Cerebellar nuclear complex (tissue), 1 donor: ENCODE results near the gene CCNH.

Experiments
- DNase-seq, 2 experiments: peaks; one replicate each; lab custom pipeline; 2025; lab: John Stamatoyannopoulos, UW

CCNH gene

DNA sequence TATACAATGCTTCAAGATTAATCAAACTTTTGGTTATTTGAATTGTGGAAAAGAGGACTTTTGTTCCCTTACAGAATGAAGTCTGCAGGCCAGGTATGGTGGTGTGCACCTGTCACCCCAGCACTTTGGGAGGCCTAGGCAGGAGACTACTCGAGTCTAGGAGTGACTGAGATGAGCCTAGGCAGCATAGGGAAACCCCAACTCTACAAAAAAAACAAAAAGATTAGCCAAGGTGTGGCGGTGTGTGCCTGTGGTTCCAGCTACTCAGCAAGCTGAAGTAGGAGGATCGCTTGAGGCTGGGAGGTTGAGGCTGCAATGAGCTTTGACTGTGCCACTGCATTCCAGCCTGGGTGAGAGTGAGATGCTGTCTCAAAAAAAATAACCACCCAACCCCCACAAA is 9.3 kb downstream of the CCNH start:
- no peak for DNase-seq

DNA sequence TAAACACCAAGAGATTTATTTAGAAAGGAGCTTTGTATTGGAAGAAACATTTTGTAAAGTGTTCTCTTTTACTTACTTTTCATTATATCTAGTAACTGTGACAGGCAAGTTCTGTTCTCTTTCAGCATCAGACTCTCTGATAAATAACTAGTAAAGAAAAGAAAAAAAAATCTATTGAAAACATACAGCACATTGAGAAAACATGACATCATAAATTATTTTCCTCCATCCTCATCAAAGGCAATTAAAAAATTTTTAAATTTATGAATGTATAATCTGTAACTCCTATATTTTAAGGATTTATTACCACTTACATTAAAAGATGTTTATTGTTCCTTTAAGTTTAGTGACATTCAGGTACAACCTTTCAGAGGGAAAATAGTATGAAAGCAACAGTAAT is 11.1 kb downstream of the CCNH start:
- DNase-seq = no peak

- DNase-seq = peak in 1 of 2 experiments; percentile 45
Observed at GRCh38 chr5:87400305-87400899, 12.3 kb downstream of the CCNH start.

DNA sequence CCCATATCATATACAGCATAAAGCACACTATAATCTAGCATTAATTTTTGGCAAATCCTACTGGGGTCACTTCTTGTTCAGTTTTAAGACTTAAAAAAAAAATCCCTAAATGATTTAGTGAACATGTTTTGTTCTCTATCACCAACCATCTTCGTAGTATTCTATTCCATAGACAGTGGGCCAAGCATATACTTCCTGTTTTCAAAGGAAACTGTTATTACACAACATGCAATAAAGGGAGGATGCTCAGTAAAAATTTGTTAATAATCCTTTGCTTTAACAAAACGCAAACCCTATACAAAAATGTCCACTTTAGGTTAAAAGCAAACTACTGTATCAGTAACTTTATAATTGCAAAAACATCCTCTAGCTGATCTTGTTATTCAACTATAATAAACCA is 13.0 kb downstream of the CCNH start:
- DNase-seq = no peak

DNA sequence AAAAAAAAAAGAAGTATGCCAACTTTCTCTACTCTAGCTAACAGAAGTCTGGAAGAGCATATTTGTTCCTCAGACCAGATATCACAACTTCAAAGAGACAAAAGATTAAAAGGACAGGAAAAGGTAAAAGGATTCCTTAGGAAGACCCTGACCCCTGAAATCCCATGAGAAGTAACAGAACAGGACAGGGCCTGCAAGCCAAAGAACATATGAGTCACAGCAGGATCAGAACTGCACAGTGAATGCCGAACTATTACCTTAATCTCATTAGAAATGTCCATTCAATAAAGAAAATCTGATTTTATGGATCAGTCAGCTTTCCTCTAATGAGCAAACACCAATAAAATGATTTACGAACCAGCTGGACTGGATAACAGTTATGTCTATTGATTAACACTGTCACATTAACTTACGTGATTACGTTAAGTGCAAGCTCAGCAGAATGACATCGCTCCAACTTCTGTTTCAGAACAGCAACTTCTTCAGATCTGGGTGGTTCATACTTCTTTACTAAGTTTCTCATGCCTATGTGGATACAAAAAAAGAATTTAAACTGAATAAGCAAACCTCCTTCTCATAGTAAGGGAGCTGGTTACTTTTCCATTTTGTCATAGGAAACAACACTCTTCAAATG is 13.6 kb downstream of the CCNH start:
- no peak for DNase-seq

GRCh38 chr5:87394411-87395165 is 18.1 kb downstream of the CCNH start:
- no peak for DNase-seq

DNA sequence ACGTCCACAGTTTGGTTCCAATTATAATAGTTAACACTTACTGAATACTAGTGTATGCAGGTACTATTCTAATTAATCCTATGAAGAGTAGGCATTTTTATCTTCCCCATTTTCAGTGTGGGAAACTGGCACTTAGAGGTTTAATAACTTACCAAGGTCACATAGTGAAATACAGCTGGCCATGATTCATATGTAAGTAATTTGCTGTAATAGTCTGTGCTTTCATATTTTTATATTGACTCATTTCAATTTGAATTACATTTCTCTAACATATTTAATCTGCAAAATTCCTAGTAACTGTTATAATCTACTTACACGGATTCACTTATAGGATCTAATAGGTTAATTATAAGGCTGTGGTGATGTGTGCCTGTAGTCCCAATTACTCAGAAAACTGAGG is 19.4 kb downstream of the CCNH start:
- no peak for DNase-seq

DNA sequence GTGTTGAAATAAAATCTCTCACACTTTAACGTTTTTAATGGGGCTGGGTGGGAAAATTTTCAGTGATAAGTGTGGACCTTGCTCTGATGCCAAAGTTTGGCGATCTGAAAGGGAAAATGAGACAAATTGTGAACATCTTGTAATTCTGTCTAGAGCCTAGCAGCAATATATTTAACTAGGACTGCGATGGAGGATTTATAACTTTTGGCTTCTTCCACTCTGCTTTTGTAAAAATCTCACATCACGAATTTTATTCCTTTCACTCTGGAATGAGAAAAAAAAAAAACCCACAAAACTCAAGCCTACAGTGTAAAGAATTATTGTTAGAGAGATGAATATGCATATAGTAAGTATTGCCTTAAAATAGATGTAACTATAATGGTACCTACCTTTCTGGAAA is 19.9 kb downstream of the CCNH start:
- DNase-seq = no peak

DNA sequence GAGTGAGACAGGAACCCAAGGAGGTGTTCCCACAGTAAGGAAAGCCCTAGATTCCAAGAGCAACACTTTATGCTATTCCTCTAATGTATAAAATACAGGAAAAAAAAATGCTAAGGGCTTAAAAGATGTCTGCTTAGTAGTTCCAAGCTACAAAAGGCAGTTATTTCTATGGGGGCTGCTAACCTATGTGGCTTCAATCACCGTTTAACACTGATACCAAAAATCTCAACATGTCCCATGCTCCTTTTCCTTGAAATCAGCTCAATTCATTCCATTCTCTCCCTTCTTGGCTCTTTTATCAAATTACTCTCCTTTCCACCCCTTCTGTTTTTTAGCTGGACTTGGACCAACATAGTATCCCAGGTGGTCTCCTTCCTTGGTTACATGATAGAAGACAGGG is 20.6 kb downstream of the CCNH start:
- no peak for DNase-seq

DNA sequence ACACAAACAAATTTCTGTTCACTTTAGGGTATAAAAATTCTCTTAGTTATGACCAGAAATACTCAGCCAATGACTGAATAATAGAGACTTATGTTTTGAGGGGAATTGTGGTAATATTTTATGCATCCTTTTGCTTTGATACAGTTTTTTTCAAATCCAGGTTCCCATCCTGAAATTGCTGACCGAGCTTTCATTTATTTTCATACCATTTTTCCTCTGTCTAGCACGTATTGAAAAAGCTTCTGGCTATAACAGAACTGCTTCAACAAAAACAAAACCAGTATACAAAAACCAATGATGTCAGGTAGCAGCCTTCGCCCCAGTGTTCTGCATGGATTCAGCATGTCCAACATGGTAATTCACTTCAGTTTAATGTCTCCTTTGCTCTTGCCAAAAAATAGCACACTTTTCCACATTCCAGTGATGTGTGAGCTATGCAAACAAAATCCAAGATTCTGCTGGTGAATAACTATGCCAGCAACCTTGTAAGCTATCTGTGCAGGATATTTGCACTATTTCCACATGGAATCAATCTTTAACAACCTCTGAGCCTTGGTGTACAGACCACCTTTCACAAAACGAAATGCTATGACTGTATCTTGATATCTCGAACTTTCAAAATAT is 22.0 kb downstream of the CCNH start:
- DNase-seq = no peak

DNA sequence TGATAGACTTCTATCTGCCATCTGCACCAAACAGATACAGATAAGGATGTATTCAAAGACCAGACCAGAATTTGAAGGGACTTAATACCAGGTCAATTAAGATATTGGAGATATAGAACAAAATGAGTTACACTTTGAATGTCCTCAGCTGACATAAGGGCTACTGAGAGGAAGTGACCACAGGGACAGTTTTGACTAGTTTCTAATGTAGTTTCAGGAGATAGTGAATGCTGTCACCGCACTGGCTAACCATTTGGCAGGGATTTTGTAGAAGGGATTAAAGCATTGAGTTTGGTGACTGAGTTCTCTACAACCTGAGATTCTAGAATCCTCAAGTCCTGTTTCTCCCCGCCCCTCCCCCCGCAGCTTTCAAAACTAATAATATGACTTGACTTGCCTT is 22.7 kb downstream of the CCNH start:
- no peak for DNase-seq

DNA sequence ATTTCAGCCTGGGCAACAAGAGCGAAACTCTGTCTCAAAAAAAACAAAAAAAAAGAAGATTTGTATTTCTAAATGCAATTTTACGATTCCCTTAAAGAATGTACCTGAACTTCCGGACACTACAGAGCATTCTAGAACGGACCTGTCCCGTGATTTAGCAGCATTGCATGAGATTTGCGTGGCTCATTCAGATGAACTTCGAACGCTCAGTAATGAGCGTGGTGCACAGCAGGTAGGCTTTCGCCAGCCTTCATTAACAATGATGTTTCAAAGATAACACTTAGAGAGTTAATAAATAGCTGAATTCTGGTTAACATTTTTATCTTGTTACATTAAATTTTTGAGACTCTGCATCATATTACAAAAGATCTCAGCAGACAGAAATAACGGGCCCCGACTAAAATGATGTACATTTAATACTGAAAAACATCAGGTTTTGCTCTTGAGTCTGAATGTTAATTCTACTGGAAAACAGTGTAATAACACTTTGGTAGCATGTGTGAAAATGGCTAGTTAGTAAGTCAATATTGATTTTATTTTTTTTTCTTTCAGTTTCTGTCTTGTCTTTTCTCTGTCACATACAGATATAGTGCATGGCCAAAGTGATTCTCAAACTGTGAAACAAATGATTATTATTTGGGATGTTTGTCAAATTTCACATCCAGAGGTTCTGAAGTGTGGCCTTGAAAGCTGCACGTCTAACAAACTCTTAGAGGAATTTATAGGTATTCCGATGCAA is 23.3 kb downstream of the CCNH start:
- DNase-seq = no peak

DNA sequence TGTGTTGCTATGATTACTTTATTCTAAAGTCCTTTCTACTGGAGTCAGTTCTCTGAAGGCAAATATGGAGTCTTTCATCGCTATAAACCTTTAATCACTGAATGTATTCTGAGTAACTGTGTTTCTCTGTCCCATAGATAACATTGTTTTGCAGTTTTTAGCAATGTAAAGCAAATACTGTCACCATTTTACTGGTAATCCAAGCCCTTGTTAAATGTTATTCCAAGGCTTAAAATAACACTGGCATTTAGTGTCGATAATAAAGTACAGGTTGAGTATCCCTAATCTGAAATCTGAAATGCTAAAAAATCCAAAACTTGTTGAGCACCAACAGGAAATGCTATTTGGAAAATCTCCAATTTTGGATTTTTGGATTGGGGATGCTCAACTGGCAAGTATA is 24.6 kb downstream of the CCNH start:
- DNase-seq = no peak

GRCh38 chr5:87385802-87386201 is 26.9 kb downstream of the CCNH start:
- DNase-seq = no peak

DNA sequence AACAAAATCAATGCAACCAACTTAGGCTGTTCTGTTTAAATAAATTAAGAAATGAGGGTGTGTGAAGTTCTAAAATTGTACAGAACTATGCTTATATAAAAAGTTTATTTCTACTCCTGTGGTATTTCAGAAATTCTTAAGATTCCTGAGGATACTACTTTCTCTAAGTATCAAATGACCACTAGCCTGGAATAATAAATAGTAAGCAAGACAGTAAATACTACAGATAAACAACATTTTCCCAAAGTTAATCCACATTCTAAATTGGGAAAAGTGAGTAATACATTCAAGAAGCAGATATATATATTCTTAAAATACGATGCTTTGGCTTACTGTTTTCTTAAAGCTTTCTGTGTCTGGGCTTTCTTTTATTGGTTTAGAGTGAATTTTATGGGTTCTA is 29.5 kb downstream of the CCNH start:
- no peak for DNase-seq

DNA sequence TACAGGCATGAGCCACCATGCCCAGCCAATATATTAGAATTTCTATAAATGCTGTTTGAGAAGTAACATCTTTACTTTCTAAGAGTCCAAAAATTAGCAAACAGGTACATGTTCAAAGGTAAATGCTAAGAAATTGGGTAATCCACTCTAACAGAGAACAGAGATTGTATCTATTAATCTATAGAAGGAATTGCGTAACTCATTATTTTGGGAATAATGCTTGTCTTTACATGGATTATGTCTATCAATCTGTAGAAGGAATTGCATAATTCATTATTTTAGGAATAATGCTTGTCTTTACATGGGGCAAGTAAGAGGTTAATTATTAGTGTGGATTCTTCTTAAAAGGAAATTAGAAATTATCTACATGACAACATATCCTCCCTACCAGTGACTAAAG is 30.5 kb downstream of the CCNH start:
- DNase-seq = no peak

DNA sequence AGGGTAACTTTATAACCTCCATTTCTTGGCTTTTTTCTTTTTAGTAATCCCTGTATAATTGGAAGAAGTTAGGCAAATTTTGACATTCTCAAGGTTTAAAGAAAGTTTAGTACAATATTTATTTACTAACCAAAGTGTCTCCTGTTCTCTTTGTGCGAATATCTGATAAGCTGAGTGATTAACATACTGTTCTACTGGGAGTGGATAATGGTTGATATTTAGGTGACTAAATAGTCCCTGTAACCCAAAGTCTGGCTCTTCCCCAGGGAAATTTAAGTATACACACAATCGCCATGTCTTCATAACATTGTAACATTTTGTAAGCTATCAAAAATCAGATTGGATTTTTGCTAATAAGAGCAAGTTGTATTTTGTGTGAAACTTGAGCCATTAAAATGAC is 40.0 kb downstream of the CCNH start:
- DNase-seq = no peak

DNA sequence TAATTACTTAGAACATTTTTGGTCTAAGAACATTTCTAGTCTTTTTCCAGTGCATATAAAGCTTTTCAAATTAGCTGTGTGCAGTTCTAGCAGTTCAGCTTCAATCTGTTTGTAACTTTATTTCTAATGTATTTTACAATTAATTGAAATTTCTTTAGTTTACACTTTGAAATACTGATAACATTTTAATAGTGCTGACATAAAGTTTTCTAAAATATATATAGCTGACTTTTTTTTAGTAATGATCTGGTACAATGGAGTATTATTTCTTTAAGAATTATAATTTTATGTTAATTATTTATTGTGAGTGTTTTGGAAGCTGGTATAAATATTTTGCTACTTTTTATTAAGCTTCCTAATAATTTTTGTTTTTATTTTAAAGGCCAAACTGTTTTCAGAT is 43.3 kb downstream of the CCNH start:
- DNase-seq = no peak

- DNase-seq = no peak
Observed at GRCh38 chr5:87368601-87369000, 44.1 kb downstream of the CCNH start.

DNA sequence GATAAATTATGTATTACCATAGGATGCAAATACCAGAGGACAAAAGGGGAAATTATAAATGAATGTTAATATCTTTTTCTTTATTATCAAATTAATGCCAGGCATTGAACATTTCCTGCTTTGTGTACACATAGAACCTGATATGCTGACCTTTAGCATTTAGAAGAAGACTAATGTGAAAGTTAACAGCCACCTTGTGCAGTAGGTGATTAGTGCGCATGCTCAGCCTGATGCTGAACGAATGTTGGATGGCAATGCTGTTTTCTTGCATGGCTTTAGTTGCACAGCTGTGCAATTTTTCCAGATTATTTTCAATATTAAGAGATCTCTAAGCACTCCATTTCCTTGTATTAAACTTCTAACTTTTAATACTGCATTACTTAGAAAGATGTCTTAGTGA is 45.5 kb downstream of the CCNH start:
- no peak for DNase-seq

DNA sequence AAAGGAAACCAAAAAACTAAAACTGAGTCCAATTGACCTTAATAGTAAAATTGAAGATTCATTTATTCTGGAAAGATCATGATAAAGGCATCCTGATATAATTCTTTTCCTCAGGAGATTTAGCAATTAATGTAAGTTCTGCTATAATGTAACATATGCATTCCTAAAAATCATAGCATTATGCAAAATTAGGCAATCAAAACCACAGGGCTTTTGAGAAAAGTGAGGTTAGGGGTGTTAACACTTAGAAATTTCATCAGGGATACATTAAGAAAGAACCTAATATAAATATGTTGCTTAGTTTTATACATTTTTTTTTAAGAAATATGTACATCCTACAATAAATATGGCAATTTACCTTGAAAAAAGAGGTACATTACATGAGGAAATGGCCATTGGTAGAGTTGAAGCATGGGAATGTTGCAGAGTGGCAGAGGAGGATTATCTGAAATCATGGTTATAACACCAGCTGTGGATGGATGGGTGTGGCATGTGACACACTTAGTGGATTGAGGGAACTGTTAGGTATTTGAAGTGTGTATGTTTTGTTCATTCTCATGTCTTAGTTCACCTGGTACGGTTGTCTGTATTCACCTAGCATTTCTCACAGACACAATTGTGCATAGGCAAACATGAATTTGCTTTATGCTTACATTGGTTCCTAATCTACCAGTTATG is 51.1 kb downstream of the CCNH start:
- DNase-seq = no peak

DNA sequence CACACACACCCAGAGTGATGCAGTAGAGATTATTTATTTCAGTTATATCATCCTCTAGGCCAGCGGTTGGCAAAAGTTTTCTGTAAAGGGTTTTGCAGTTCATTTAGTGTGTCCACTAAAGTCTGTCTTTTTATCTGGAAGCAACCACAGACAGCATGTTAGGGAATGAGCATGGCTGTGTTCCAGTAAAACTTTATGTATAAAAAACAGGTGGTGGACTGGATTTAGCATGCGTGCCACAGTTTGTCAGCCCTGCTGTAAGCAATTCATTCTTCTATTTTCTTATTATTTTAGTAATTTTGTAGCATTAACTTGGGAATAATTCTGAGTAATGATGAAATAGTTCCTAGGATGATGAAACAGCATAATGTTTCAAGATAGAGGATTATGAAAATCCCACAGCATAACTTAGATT is 51.7 kb downstream of the CCNH start:
- no peak for DNase-seq
